Stimulated activated CD8-positive, alpha-beta memory T cell treated with anti-CD3 and anti-CD28 coated beads, Interleukin-15, amount 100 ng/mL, for 4 hours (primary cell): ENCODE data around the gene ZSWIM3.
A peak's percentile ranks its signal among the peaks of the same experiment; 100 is the strongest.
"Not testable (repeated sequence)": the region's sequence is repeated elsewhere in the genome, so short reads cannot be mapped to it uniquely, and the experiment has no call there.

Source experiments
- DNase-seq, 2 donors: peaks; one replicate each; pipeline ENCODE4 v3.0.0-alpha.2; 2020; ENCODE audit warnings: low read depth in 2 of 2

ZSWIM3 gene

DNA sequence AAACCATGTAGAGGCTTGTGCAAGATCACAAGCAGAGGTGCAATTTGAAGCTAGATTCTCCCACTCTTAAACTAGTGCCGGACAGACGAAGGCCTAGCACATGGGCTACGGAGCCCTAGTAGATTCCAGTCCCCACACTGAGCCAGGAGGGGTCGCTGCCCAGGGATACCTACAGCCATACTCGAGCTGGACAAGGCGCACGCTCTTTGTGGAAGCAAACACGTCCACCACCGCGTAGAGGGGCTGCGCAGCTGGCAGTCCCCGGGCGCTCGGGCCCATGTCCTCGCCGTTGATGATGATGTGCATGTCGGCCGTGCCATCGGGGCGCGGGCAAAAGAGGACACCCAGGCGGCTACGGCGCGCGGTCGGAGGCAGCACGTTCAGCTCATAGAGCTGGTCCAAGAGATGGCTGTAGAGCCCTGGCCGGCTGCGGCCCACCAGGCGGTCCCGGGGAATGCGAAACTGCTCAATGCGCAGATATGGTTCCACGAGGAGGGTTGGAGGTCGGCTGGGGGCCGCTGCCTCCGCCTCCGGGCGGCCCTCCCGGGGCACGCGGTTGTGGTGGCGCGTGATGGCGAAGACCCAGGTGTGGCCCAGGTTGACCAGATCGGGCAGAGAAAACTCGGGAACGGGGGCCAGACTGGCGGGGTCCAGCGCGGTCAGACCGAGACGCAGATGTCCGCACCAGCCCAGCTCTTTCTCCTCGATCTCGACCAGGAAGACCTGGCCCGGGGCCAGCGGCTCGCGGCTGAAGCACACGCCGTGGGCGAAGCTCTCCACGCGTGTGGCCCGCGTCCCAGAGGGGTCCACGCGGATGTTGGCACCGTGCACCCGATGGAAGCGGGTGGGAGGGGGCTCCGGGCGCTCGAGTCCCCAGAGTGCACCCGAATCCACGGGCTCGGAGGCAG is 32.9 kb downstream of the ZSWIM3 start:
- DNase-seq, result peak in 1 of 2 donors; percentile 19

DNA sequence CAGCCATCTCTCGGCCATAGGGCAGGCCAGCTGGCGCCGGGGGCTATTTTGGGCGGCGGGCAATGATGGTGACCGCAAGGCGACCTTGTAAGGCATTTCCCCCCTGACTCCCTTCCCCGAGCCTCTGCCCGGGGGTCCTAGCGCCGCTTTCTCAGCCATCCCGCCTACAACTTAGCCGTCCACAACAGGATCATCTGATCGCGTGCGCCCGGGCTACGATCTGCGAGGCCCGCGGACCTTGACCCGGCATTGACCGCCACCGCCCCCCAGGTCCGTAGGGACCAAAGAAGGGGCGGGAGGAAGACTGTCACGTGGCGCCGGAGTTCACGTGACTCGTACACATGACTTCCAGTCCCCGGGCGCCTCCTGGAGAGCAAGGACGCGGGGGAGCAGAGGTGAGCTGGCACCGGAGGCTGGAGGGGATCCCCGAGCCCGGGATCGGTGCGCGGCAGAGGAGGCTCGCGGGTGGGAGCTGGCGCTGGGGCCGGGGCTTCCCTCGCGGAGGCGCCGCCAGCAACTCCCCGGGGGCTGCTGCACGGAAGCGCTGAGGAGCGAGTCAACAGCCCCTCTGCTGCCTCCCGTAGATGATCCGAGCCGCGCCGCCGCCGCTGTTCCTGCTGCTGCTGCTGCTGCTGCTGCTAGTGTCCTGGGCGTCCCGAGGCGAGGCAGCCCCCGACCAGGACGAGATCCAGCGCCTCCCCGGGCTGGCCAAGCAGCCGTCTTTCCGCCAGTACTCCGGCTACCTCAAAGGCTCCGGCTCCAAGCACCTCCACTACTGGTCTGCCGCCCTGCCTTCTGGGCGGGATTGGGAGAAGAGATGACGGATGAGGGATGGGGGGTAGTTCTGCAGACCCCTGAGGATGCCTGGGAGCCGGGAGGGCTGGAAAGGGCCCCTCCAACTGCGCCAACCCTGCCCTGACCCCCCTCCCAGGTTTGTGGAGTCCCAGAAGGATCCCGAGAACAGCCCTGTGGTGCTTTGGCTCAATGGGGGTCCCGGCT is 33.9 kb downstream of the ZSWIM3 start, which contains the start of the genes CTSA and NEURL2:
CTSA (plus strand) TSS at position 351 of the 999 bp plus-strand sequence; CDS start at position 585, 234 bp downstream.
NEURL2 (minus strand) TSS at position 224 of the 999 bp plus-strand sequence; CDS start at position 7, 217 bp downstream.
- DNase-seq, result peak; percentile 70 to 80

DNA sequence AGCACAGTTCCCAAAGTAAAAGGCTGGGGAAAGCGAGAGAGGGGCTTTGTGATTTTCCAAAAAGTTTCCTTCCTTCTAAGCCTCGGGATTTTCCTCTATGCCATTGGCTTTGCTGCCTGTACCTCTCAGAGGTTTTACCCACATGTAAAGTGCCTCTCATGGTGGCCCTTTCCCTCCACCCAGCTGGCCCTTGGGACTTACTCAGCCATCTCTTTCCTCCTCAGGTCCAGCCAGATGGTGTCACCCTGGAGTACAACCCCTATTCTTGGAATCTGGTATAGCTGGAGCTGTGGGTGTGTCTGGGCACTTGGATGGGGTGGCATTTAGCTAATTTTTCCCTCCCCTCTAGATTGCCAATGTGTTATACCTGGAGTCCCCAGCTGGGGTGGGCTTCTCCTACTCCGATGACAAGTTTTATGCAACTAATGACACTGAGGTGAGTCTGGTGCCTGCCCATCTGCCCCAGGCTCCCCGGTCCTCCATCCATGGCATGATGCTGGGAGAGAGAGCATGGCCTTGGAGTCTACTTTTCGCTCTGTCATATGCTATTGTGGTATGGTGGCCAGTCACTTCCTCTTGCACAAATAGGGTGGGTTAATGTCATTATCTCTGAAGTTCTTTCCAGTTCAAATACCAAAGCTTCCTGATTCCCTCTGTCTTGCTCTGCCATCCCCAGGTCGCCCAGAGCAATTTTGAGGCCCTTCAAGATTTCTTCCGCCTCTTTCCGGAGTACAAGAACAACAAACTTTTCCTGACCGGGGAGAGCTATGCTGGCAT is 34.8 kb downstream of the ZSWIM3 start:
- no peak for DNase-seq

DNA sequence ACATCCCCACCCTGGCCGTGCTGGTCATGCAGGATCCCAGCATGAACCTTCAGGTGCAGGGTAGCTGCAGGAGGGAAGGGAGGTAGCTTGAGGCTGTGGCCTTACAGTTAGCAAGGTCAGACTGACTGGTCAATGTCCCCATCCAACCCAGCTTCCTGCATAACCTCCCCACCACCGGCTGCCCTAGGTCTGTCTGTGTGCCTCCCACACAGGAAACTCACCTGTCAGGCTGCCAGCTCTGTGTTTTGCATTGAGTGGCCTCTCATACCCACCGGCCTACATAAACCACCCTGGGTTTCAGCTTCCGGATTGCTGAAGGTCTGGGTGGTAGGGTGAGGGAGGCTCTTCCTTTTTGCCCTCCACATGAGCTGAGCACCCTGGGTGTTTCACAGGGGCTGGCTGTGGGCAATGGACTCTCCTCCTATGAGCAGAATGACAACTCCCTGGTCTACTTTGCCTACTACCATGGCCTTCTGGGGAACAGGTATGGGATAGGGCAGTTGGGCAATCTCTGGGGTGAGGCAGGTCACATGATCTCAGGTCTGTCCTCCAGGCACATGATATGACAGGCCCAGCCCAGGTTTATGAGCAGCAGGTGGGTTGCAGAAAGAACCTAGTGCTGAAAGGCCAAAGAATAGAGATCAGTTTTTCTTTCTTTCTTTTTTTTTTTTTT is 35.5 kb downstream of the ZSWIM3 start:
- DNase-seq, result no peak

DNA sequence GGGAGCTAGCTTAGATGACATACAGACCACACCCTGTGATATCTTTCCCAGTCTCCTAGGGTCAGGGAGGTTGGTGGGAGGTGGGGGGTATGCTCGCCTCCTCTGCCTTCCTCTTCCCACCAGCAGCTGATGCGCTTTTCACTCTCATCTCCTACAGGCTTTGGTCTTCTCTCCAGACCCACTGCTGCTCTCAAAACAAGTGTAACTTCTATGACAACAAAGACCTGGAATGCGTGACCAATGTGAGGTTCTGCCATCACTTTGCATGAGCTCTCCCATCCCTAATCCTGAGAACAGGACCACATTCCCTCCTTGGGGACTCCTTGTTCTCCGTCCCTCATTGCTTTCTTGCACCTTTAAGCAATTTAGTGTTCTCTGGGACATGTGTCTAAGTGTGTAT is 36.4 kb downstream of the ZSWIM3 start:
- no peak for DNase-seq

DNA sequence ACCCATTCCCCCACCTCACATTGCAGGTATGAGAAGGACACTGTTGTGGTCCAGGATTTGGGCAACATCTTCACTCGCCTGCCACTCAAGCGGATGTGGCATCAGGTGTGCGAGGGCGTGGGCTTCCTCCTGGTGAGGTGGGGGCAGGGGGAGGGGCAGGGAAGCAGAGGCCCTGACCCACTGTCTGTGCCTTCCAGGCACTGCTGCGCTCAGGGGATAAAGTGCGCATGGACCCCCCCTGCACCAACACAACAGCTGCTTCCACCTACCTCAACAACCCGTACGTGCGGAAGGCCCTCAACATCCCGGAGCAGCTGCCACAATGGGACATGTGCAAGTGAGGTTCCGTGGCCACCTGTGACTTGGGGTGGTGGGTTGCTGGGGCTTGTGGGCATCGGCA is 37.4 kb downstream of the ZSWIM3 start:
- no peak for DNase-seq

DNA sequence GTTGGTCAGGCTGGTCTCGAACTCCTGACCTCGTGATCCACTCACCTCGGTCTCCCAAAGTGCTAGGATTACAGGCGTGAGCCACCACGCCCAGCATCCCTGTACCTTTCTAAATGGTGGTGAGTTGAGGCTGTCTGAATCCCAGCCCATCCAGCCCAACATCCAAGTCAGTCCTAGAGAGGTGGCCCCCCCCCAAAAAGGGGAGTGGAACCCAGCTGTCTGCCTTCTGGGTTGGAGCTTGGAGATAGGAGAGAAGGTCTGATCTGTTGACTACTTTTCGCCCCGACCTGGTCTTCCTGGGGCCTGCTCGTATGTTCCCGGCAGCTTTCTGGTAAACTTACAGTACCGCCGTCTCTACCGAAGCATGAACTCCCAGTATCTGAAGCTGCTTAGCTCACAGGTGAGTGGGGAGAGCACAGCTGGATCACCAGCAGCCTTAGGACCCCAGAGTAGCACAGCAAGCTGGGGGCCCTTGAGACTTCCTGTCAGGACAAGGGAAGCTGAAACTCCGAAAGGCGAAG is 39.3 kb downstream of the ZSWIM3 start:
- no peak for DNase-seq

DNA sequence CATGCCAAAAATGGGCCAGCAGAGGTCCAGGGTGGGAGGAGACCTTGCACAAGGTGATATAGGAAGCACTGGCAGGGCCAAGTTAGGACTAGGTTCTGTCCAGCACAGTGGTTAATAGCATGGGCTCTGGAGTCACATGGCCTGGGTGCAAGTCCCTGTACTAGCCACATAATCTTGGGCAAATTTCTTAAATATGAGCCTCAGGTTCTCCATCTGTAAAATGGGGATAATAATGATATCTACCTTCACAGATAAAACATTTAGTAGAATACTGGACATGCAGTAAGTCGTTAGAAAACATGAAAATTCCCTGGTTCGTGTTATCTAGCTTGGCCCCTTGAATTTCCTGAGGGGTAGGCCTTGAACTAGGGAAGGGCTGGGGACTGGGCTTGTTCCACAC is 39.9 kb downstream of the ZSWIM3 start:
- no peak for DNase-seq

DNA sequence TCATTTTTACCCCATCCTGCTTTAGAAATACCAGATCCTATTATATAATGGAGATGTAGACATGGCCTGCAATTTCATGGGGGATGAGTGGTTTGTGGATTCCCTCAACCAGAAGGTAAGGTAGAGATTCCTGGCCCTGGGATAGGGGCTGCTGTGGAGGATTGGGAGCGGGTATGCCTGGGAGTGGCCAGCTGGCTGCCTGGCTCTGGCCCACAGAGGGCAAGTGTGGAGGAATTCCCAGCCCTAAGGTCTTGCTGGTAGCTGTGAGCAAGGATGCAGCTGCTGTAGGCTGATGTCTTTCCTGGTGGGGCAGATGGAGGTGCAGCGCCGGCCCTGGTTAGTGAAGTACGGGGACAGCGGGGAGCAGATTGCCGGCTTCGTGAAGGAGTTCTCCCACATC is 40.3 kb downstream of the ZSWIM3 start:
- no peak for DNase-seq

DNA sequence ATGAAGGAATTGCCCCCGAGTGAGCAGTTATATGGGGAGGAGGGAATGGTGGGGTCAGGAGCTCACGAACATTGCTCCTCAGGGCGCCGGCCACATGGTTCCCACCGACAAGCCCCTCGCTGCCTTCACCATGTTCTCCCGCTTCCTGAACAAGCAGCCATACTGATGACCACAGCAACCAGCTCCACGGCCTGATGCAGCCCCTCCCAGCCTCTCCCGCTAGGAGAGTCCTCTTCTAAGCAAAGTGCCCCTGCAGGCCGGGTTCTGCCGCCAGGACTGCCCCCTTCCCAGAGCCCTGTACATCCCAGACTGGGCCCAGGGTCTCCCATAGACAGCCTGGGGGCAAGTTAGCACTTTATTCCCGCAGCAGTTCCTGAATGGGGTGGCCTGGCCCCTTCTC is 40.9 kb downstream of the ZSWIM3 start:
- DNase-seq, result no peak

DNA sequence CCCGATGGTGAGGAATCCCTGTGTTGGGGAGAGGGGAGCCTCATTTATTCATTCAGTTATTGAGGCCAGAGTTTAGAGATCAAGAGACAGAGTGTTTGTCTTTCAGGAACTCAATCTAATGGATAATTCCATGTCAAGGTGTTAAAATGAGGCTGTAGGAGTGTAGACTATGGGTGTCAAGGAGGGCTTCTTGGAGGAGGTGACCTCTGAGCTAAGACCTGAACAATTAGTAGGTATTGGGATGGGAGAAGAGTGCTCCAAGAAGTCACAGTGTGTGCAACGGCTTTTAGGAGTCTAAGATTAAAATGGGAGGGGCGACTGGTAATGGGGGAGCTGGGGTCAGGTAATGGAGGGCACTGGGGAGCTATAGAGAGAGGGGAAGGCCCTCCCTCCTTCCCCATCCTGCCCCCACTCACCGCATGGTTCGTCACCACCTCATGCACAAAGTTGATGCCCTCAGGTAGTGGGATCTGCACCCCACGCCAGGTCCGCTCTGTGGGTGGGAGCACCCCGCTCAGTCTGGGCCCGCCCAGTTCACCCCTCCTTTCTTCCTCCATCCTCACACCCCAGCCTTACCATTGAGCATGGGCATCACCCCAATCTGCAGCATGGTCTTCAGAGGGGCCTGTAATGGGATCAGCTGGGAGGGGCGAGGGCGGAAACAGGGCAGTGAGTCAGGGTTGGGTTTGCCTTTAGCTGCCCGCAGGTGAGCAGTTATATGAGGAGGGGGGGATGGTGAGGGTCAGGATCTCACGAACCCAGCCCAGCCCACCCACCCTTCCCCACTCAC is 41.8 kb downstream of the ZSWIM3 start:
- no peak for DNase-seq

DNA sequence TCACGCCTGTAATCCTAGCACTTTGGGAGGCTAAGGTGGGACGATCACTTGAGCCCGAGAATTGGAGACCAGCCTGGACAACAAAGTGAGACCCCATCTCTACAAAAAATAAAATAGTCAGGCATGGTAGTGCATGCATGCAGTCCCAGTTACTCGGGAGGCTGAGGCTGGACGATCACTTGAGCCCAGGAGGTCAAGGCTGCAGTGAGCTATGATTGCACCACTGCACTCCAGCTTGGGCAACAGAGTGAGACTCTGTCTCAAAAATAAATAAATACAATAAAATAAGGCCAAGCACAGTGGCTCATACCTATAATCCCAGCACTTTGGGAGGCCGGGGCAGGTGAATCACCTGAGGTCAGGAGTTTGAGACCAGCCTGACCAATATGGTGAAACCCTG is 43.9 kb downstream of the ZSWIM3 start:
- DNase-seq, result not testable (repeated sequence)

DNA sequence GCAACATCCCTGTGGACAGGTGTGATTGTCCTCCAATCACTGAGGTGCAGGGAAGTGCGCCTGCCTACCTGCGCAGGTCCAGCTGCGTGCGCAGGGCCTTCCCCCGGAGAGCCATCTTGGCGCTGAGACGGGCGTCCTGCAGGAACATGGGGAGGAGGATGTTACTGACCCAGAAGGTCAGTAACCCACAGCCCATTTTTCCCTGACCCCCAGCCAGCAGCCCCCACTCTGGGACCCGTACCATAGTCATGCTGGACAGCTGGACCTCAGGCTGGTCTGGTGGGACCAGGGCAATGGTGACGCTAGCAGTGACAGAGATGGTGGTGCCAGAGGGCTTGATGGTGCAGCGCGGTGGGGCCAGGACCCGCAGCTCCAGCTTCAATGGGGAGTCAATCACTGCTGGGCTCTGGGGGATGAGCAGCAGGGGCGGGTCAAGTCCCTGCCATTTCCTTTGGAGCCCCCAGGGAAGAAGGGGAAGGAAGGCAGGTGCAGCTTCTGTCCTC is 44.8 kb downstream of the ZSWIM3 start:
- no peak for DNase-seq

DNA sequence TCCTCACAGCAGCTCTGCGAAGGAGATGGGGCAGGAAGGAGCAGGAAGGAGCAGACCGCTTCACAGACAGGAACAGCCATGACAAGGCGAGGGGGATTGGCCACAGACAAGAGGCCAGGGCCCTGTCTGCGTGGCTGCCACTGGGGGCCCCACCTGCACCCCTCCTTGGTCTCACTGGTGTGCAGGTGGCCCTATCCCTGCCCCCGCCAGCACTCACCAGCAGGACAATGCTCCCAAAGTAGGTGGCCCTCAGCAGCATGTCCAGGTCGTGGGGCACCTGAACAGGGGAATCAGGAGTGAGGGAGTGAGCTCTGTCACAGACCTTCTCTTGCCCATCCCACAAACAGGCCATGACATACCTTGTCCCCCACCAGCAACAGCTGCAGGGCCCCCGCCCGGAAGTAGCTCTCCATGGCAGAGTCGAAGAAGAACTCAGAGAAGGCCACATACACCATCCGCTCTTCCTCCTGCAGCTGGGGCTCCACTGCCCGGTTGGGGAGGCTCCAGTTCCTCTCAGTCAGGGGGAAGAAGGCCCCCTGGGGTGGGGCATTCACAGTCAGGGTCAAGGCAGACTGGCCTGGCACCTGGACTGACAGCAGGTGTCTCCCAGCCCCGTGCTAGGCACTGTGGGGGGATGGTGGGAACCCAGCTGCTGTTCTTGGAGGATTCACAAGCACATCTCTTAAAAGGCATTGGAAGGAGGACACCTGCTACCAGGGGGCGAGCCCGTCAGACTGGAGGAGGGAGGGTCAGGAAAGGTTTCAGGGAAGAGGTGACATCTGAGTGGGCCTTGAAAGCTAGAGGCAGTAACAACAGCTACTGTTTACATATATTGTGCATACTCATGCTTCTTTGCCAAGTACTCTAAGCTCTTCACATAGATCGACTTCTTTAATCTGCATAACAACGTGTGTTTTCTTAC is 47.4 kb downstream of the ZSWIM3 start:
- no peak for DNase-seq

DNA sequence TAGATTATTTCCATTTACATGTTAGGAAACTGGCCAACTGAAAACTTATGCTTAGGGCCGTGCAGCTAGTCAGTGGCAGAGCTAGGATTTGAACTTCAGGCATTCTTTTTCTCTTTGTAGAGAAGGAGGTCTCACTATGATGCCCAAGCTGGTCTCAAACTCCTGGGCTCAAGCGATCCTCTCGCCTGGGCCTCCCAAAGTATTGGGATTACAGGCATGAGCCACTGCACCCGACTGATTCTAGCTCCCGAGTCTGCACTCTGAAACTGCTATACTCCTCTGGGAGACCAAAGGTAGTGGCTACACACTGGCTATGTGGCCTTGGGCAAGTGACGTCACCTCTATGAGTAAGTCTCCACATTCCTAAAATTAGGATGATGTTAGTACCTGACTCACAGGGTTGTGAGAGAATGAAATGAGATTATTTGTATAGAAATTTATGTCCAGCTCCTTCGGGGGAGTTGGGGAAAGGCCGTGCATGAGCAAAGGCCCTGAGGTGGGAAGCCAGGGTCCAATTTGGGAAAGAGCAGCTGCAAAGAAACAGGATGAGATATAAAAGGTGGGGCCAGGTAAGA is 48.2 kb downstream of the ZSWIM3 start:
- DNase-seq, result no peak

DNA sequence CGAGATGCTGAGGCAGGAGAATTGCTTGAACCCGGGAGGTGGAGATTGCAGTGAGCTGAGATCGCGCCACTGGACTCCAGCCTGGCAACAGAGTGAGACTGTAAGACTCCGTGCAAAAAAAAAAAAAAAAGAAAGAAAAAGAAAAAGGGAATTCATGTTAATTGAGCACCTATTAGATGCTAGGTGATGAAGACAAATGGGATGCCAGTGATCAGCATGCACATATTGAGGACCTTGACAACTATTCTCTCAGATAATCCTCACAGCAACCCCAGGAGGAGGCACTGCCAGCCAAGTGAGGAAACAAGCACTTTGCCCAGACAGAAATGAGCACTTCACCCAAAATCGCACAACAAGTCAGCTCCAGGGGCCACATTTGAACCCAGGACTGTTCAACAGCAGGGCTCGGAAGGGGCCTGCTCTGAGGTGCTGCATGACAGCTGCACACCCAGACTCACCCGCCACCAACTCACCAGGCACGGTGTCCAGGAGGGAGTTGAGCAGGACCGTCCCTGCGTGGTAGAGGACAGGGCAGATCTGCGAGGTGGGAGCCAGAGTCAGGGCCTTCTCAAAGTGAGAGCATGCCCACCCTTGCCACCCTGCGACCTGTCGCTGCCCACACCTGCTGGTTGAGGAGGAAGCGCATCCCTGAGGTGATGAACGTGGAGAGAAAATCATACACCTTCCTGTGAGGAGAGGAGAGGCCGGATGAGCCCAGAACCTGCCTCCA is 50.0 kb downstream of the ZSWIM3 start:
- no peak for DNase-seq

DNA sequence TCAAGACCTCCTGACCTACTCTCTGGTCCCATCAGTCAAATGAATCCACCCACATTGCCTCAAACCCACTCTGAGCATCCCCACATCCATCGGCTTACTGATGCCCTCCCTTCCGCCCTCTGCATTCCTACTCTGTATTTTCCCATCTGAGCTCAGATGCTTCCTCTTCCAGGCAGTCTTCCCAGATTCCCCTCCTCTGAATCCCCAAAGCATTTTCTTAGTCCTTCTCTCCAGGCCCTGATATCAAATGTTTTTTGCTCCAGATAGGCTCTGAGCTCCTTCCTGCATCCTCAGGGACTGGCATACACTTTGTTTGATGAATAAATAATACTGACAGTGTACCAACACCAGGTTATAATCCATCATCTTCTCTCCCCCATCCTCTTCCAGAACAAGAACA is 50.7 kb downstream of the ZSWIM3 start:
- DNase-seq, result no peak
